ENCODE measurements around the gene CNTROB. TPM values are rescaled to one million over a fixed set of nuclear protein-coding genes. Genes with fewer than 3 reads are reported as not detected.

The CNTROB gene, protein sequence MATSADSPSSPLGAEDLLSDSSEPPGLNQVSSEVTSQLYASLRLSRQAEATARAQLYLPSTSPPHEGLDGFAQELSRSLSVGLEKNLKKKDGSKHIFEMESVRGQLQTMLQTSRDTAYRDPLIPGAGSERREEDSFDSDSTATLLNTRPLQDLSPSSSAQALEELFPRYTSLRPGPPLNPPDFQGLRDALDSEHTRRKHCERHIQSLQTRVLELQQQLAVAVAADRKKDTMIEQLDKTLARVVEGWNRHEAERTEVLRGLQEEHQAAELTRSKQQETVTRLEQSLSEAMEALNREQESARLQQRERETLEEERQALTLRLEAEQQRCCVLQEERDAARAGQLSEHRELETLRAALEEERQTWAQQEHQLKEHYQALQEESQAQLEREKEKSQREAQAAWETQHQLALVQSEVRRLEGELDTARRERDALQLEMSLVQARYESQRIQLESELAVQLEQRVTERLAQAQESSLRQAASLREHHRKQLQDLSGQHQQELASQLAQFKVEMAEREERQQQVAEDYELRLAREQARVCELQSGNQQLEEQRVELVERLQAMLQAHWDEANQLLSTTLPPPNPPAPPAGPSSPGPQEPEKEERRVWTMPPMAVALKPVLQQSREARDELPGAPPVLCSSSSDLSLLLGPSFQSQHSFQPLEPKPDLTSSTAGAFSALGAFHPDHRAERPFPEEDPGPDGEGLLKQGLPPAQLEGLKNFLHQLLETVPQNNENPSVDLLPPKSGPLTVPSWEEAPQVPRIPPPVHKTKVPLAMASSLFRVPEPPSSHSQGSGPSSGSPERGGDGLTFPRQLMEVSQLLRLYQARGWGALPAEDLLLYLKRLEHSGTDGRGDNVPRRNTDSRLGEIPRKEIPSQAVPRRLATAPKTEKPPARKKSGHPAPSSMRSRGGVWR
- 17.6 and 24.8 TPM in 2 replicates for total RNA-seq

DNA sequence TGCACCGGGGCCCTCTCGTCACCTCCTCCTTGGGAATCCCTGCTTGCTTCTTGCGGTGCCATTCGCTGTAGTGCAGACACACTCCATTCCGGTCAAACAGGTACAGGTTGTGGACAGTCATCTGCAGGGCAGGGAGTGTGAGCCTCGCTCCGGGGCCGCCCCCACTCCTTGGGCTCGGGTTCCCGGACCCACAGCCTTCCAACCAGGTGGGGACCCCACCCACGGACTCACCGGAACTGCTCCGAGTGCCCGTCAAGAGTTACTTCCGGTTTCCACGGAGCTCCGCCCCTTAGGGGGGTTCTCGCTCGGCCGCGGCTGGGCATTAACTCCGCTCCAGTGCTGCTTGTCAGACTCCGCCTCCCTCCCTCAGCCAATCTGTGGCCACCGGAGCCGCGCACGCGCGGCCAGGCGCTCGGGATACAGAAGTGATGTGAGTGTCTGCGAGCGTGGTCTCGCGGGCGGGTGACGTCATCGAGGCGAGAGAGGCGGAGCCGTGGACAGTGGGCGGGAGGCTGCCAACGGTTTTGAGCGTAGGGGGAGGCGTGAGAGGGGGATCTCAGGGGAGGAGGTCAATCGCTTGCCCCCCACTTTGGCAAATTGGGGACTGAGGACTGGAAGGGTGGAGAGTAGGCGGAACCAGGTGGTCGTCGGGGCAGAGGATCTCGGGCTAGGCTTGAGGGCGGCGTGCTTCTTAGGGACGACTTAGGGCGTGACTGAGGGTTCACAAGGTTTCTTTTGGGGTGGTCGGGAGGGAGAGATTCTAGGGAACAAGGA lies at the start of gene CNTROB, which contains the start of gene TRAPPC1:
TSS of gene CNTROB (plus strand) at position 498 of the 774 bp plus-strand sequence. CDS start 874 bp downstream, outside the sequence.
TSS of gene TRAPPC1 (minus strand) at position 238 of the 774 bp plus-strand sequence. CDS start at position 121, 117 bp downstream.

DNA sequence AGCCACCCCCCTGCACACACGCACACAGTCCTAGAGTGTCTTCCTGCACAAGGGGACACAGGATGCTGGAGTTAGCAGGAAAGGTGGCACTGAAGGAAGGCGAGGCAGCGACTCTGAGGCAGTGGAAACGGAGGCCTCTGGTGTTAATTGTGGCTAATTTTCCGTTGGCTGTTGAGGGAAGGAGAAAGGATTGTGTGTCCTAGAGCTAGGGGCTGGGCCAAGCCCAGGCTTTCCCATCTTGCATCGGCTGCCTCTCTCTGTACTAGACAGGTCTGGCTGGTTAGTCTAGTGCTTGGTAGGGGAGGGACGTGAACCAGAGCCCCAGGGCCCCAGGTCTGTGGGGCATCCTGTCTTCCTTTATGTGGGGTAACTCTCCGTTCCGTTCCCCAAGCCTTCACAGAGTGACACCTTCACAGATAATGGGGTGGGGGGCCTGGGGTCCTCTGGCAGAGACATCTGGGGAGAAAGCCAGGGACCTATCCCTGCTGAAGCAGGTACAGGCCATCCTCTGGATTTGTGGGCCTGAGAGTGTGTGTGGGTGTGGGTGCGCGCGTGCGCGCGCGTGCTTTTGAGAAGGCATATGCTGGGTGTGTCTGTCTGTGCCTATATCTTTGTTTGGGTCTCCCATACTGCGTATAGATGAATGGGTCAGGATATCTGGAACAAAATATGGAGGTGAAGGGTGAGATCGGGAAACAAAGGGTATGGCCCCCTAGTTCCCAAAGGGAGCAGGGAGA lies 43.7 kb upstream of the CNTROB start, which contains the start of gene CHD3:
TSS of gene CHD3 (plus strand) at position 606 of the 737 bp plus-strand sequence. CDS start 212 bp downstream, outside the sequence.

DNA sequence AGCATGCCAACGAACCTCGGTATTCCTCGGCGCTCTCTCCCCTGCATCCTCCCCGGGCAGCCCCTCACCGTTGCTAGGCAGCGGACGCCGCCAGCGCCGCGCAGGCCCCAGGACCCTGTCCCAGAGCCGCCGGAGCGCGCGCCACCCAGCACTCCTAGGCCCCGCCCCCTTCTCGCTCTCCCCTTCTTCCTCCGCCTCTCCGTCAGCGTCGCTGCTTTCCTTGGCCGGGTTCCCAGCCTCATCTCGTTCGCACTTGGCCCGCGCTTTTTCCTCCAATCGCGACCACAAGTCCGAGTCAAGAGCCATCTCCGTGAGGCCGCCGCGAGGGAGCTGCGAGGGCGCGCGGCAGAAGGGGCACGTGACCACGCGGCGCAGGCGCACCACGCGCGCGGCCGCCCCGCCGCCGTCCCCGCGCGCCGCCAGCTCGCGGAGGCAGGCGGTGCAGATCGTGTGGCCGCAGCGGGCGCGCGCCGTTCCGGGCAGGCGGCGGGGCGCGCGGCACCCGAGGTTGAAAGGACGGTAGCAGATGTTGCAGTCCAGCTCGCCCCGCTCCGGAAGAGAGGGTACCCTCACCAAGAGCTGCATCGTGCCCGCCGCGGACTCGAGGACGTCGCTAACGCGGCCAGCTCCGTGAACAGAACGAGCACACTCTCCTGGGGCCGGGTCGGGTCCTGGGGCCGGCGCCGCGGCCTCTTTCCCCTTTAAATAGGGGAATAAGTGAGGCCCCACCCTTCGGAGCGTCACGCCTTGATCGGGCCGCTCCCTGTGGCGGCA lies 16.2 kb upstream of the CNTROB start, which contains the start of gene RNF227:
TSS of gene RNF227 (minus strand) at position 679 of the 774 bp plus-strand sequence. CDS start at position 585, 94 bp downstream.

DNA sequence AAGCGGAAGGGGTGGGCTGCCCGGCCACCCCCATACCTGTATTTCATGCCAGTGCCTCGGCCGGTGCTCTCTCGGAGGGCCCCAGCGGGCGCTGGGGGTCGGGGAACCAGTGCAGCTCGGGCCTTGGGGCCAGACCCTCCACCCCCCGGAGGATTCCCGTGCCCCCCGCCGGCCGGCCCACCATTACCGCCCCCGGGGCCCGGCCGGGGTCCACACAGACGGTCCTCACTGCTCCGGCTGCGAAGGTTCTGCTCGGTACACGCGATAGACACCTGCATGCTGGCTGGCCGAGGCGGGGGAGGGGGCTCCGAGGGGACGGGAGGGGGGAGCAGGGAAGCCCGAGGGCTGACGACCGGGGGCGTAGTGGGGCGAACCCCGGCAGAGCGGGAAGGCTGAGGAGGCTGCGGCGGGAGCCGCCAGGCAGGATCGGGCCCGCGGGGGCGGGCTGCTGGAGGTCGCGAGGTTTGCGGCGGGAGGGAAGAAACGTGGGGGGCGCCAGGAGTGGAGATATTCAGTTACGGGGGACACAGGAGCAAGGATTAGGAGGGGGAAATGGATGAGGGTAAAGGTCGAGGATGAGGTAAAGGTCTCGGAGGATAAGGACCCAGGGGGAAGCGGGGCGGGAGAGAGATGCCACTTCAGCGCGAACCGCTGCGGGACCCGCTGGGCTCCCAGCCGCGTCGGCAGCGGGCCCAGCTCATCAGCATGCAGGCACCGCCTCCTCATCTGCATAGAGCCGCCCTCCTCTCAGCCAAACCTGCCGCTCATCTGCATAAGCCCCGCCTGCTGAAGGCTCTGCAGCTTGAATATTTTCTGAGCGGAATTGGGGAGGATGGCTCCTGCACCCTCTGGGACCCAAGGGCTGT lies 2.6 kb upstream of the CNTROB start, which contains the start of gene KCNAB3:
TSS of gene KCNAB3 (minus strand) at position 699 of the 866 bp plus-strand sequence. CDS start at position 278, 421 bp downstream.

Other genes with a start within 250 kb of the CNTROB start
- gene TP53, start 244.7 kb upstream of the CNTROB start, total RNA-seq = 66.6 and 70.0 TPM in 2 replicates
- 11.2 and 36.3 TPM in 2 replicates for gene WRAP53, start 243.7 kb upstream of the CNTROB start, total RNA-seq
- 0.81 and 3.8 TPM in 2 replicates for gene EFNB3, start 227.0 kb upstream of the CNTROB start, total RNA-seq
- under 0.01 and 0.16 TPM in 2 replicates for gene DNAH2, start 214.5 kb upstream of the CNTROB start, total RNA-seq
- 4.1 and 12.0 TPM in 2 replicates for gene KDM6B, start 98.0 kb upstream of the CNTROB start, total RNA-seq
- 2.4 TPM in 2 replicates for gene TMEM88, start 77.1 kb upstream of the CNTROB start, total RNA-seq
- gene NAA38, start 74.6 kb upstream of the CNTROB start, total RNA-seq = 90.0 and 123 TPM in 2 replicates
- gene CYB5D1, start 74.2 kb upstream of the CNTROB start, total RNA-seq = 4.4 and 4.6 TPM in 2 replicates
- gene CHD3, start 43.4 kb upstream of the CNTROB start, total RNA-seq = 59.3 and 106 TPM in 2 replicates
- gene RNF227, start 15.9 kb upstream of the CNTROB start, total RNA-seq = 0.33 and 2.4 TPM in 2 replicates
- gene KCNAB3, start 2.4 kb upstream of the CNTROB start, total RNA-seq = 0.16 and 0.63 TPM in 2 replicates
- gene TRAPPC1, start 260 bp upstream of the CNTROB start, total RNA-seq = 87.2 and 97.5 TPM in 2 replicates
- gene GUCY2D, start 70.4 kb downstream of the CNTROB start, total RNA-seq = not detected in 2 replicates
- gene ALOX15B, start 106.9 kb downstream of the CNTROB start, total RNA-seq = under 0.01 TPM in 2 replicates
- 0.25 TPM in 1 of 2 replicates, not detected in the other for gene ALOX12B, start 155.5 kb downstream of the CNTROB start, total RNA-seq
- under 0.01 and 0.49 TPM in 2 replicates for gene ALOXE3, start 186.3 kb downstream of the CNTROB start, total RNA-seq
- under 0.01 and 1.3 TPM in 2 replicates for gene HES7, start 191.9 kb downstream of the CNTROB start, total RNA-seq
- gene PER1, start 220.2 kb downstream of the CNTROB start, total RNA-seq = 34.5 and 35.2 TPM in 2 replicates
- gene VAMP2, start 230.7 kb downstream of the CNTROB start, total RNA-seq = 7.0 and 10.1 TPM in 2 replicates
- gene TMEM107, start 244.2 kb downstream of the CNTROB start, total RNA-seq = 22.8 and 23.3 TPM in 2 replicates

Data from mesangial cell (primary cell).